Stimulated activated CD4-positive, alpha-beta T cell treated with anti-CD3 and anti-CD28 coated beads, Interleukin-1b, Interleukin-23, amount 100 ng/mL, for 24 hours (primary cell): ENCODE measurements around the gene BCAP29.

ENCODE experiments used
- DNase-seq, 4 experiments: peaks; one replicate each; pipeline ENCODE4 v3.0.0-alpha.2; 2020; ENCODE audit warnings: low read depth in 4 of 4, low spot score in 1 of 4

Gene BCAP29

DNA sequence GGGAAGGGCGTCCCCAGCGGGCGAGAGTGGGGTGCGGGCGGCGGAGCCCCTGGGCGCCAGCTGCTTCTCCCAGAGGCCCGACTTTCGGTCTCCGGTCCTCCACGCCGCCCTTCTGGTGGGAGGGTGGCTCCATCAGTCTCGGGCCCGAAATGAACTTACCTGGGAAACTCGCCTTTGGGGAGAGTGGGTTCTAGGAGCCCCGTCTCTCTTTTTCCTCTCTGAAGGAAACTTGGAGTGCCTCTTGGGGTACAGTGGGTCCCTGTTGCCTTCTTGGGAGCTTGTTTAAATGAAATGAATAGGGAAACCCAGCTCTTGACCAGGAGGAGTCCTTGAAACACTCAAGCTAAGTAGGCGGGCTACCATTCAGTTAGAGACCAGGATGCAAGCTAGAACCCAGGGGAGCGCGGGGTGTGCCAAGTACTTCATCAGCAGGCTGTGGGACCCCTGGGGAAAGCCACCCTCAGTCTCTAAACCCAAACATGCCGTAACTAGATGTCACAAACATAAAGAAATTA lies 81.9 kb downstream of the BCAP29 start:
- DNase-seq: no peak

DNA sequence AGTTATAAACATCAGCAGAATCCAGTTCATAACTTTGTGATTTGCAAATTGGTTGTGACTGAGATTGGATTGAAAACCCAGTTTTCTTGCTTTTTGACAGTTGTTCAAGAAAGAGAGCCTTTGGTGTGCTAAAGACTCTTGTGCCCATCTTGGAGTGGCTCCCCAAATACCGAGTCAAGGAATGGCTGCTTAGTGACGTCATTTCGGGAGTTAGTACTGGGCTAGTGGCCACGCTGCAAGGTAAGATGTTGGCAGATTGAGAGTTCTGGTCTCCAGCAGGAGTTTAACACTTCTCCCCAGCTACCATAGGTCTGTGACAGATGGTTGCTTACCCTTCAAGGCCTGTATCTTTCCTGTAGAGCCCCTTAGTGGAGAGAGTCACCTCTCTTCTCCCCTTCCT lies 83.2 kb downstream of the BCAP29 start:
- no peak for DNase-seq

DNA sequence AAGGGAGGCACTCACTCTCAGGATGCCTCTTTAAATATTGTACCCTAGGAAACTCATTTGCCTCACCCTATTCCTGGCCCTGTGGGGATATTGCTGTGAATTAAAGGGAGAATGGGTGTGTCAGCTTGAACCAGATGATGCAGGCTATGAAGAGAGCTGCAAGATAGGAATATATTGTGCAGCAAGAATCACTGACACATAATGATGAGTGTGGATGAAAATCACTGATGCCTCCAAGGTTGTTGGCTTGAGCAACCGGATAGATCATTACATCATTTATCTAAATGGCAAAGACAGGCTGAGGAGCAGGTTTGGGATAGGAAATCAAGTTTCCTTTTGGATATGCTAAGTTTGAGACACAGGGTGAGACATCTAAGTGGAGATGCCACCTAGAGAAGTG lies 86.7 kb downstream of the BCAP29 start:
- no peak for DNase-seq

DNA sequence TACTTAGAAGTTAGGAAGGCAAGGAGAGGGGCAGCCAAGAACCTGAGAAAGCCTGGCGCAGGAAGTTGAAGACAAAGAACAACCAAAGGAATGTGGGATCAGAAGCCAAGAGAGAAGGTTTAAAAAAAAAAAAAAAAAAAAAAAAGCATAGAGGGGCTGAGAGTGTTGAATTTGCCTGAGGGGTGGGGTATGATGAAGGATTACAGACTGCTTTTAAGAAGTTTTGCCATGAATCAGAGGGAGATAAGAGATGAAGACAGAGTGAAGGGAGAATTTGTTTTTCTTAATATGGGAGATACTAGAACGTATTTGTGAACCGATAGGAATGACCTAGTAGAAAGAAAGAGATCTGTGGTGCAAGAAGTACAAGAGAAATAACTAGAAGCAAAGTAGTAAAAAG lies 87.3 kb downstream of the BCAP29 start:
- DNase-seq: no peak

DNA sequence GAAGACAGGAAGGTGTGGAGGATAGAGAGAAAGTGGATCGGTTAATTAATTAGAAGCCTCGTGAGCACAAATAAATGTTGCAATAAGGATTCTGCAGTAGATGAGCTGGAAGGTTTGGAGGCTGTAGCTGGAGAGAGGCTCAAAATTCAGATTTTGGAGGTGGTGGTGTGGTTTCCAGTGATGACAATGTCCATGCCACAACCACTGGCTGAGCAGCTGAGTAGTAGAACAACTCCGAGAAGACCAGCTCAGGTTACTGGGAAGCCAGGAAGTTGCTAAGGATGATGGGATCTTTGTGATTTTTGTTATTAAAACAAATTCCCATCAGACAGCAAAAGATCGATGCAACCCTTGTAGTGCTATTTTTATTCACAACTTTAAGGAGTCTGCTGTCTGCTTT lies 88.2 kb downstream of the BCAP29 start:
- no peak for DNase-seq
